SK-N-SH treated with all-trans-retinoic acid at 6 μM for 48 hours (cell line): ENCODE data around the gene COL15A1.

Experiments used
- BACH2 ChIP-seq: fragments of 250-450 bp; sonication (Bioruptor Pico); IDR thresholded peaks from 2 replicates; pipeline ENCODE4 v1.9.0; 2021; ENCODE audit warnings: mild to moderate bottlenecking, borderline replicate concordance
- PPARA ChIP-seq: fragments of 250-450 bp; sonication (Bioruptor Pico); IDR thresholded peaks from 2 replicates; pipeline ENCODE4 v1.5.0; 2020; ENCODE audit warnings: mild to moderate bottlenecking, borderline replicate concordance
- SNAI2 ChIP-seq: fragments of 250-450 bp; sonication (Bioruptor Pico); IDR thresholded peaks from 2 replicates; pipeline ENCODE4 v1.5.0; 2020; ENCODE audit warnings: mild to moderate bottlenecking, moderate library complexity
- ZC3H10 ChIP-seq: fragments of 250-450 bp; sonication (Bioruptor Pico); IDR thresholded peaks from 2 replicates; pipeline ENCODE4 v1.5.1; 2021; ENCODE audit warnings: mild to moderate bottlenecking, moderate library complexity
- ZFP30 ChIP-seq: fragments of 450-650 bp; formaldehyde crosslinking; IDR thresholded peaks from 2 replicates; pipeline ENCODE4 v1.5.0; 2022; ENCODE audit warnings: mild to moderate bottlenecking, moderate library complexity
- TF ChIP-seq, protein P1 (sequence below): fragments of 250-450 bp; sonication (Bioruptor Pico); IDR thresholded peaks from 2 replicates; pipeline ENCODE4 v1.5.1; 2020; ENCODE audit warnings: low read depth, mild to moderate bottlenecking, moderate library complexity
- TF ChIP-seq, protein P2 (sequence below): fragments of 250-450 bp; sonication (Bioruptor Pico); IDR thresholded peaks from 2 replicates; pipeline ENCODE4 v1.5.1; 2021; ENCODE audit warnings: mild to moderate bottlenecking, moderate library complexity
- TF ChIP-seq, protein P3 (sequence below): fragments of 250-450 bp; sonication (Bioruptor Pico); IDR thresholded peaks from 2 replicates; pipeline ENCODE4 v1.8.0; 2020; ENCODE audit warnings: mild to moderate bottlenecking, moderate library complexity, borderline replicate concordance
- TF ChIP-seq, protein P4 (sequence below): fragments of 250-450 bp; sonication (Bioruptor Pico); IDR thresholded peaks from 2 replicates; pipeline ENCODE4 v1.5.0; 2020; ENCODE audit warnings: mild to moderate bottlenecking, moderate library complexity

DNA sequence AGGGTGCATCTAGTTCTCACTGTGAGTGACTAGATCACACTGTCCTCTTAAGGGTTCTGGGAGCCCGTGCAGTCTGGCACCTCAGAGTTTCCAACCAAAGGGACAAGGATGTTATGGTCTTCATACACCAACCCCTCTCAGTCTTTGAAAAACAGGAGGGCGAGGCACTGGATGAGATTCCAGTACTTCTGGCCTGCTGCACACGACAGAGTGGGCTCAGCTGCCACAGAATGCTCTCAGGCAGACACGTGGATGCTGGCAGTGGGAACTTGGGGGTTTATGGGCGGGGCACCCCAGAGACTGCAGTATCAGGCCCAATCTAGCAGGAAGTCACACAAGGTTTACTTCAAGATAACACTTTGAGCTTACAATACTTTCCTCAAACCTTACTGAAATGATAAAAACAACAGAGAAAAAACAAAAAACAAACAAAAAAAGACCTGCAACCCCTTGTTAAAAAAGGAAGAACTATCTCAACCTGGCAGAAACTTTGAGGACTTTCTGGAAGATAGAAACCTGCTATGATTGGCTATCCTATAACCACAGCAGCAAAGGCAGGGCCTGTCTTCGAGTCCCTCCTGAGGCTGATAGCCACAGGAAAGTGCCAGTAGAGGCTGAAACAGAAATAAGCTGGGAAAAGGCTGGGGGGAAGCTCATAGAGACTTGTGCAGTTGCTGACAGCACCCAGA, 132.9 kb downstream of the COL15A1 start:
- TF ChIP-seq ZC3H10 (no peak), PPARA (CRISPR knock-in tag) (no peak), ZFP30 (CRISPR knock-in tag) (no peak), SNAI2 (CRISPR knock-in tag) (no peak), BACH2 (no peak)
- TF ChIP-seq, protein P1, sequence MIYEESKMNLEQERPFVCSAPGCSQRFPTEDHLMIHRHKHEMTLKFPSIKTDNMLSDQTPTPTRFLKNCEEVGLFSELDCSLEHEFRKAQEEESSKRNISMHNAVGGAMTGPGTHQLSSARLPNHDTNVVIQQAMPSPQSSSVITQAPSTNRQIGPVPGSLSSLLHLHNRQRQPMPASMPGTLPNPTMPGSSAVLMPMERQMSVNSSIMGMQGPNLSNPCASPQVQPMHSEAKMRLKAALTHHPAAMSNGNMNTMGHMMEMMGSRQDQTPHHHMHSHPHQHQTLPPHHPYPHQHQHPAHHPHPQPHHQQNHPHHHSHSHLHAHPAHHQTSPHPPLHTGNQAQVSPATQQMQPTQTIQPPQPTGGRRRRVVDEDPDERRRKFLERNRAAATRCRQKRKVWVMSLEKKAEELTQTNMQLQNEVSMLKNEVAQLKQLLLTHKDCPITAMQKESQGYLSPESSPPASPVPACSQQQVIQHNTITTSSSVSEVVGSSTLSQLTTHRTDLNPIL (CRISPR knock-in tag) = no peak
- TF ChIP-seq, protein P2, sequence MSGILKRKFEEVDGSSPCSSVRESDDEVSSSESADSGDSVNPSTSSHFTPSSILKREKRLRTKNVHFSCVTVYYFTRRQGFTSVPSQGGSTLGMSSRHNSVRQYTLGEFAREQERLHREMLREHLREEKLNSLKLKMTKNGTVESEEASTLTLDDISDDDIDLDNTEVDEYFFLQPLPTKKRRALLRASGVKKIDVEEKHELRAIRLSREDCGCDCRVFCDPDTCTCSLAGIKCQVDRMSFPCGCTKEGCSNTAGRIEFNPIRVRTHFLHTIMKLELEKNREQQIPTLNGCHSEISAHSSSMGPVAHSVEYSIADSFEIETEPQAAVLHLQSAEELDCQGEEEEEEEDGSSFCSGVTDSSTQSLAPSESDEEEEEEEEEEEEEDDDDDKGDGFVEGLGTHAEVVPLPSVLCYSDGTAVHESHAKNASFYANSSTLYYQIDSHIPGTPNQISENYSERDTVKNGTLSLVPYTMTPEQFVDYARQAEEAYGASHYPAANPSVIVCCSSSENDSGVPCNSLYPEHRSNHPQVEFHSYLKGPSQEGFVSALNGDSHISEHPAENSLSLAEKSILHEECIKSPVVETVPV (CRISPR knock-in tag) = no peak
- TF ChIP-seq, protein P3, sequence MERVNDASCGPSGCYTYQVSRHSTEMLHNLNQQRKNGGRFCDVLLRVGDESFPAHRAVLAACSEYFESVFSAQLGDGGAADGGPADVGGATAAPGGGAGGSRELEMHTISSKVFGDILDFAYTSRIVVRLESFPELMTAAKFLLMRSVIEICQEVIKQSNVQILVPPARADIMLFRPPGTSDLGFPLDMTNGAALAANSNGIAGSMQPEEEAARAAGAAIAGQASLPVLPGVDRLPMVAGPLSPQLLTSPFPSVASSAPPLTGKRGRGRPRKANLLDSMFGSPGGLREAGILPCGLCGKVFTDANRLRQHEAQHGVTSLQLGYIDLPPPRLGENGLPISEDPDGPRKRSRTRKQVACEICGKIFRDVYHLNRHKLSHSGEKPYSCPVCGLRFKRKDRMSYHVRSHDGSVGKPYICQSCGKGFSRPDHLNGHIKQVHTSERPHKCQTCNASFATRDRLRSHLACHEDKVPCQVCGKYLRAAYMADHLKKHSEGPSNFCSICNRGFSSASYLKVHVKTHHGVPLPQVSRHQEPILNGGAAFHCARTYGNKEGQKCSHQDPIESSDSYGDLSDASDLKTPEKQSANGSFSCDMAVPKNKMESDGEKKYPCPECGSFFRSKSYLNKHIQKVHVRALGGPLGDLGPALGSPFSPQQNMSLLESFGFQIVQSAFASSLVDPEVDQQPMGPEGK (CRISPR knock-in tag) = no peak
- TF ChIP-seq, protein P4, sequence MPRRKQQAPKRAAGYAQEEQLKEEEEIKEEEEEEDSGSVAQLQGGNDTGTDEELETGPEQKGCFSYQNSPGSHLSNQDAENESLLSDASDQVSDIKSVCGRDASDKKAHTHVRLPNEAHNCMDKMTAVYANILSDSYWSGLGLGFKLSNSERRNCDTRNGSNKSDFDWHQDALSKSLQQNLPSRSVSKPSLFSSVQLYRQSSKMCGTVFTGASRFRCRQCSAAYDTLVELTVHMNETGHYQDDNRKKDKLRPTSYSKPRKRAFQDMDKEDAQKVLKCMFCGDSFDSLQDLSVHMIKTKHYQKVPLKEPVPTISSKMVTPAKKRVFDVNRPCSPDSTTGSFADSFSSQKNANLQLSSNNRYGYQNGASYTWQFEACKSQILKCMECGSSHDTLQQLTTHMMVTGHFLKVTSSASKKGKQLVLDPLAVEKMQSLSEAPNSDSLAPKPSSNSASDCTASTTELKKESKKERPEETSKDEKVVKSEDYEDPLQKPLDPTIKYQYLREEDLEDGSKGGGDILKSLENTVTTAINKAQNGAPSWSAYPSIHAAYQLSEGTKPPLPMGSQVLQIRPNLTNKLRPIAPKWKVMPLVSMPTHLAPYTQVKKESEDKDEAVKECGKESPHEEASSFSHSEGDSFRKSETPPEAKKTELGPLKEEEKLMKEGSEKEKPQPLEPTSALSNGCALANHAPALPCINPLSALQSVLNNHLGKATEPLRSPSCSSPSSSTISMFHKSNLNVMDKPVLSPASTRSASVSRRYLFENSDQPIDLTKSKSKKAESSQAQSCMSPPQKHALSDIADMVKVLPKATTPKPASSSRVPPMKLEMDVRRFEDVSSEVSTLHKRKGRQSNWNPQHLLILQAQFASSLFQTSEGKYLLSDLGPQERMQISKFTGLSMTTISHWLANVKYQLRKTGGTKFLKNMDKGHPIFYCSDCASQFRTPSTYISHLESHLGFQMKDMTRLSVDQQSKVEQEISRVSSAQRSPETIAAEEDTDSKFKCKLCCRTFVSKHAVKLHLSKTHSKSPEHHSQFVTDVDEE = no peak
